Activated naive CD8-positive, alpha-beta T cell treated with anti-CD3 and anti-CD28 coated beads, Interleukin-2, amount 50 U/mL, for 24 hours (primary cell): ENCODE data around the gene UBE2E3.
A peak's percentile ranks its signal among the peaks of the same experiment; 100 is the strongest.
"Not testable (repeated sequence)": the region's sequence is repeated elsewhere in the genome, so short reads cannot be mapped to it uniquely, and the experiment has no call there.

Experiments
- ATAC-seq: fragments of 150-1000 bp; cut with Tn5 transposase; one replicate; pipeline ENCODE4 v1.10.0; 2021
- DNase-seq: peaks from one replicate; pipeline ENCODE4 v3.0.0; 2021
- H3K27ac Mint-ChIP-seq: one replicate; pipeline ENCODE4 v1.8.0; 2021; ENCODE audit warnings: mild to moderate bottlenecking, mixed read lengths
- H3K27me3 Mint-ChIP-seq: one replicate; pipeline ENCODE4 v1.8.0; 2021; ENCODE audit warnings: mixed read lengths
- H3K36me3 Mint-ChIP-seq: one replicate; pipeline ENCODE4 v1.8.0; 2021; ENCODE audit warnings: low read depth, mixed read lengths
- H3K4me1 Mint-ChIP-seq: one replicate; pipeline ENCODE4 v1.8.0; 2021; ENCODE audit warnings: mixed read lengths
- H3K4me3 Mint-ChIP-seq: one replicate; pipeline ENCODE4 v1.8.0; 2021; ENCODE audit warnings: mild to moderate bottlenecking, moderate library complexity, mixed read lengths
- H3K9me3 Mint-ChIP-seq: one replicate; pipeline ENCODE4 v1.8.0; 2021; ENCODE audit warnings: mixed read lengths

Gene UBE2E3

DNA sequence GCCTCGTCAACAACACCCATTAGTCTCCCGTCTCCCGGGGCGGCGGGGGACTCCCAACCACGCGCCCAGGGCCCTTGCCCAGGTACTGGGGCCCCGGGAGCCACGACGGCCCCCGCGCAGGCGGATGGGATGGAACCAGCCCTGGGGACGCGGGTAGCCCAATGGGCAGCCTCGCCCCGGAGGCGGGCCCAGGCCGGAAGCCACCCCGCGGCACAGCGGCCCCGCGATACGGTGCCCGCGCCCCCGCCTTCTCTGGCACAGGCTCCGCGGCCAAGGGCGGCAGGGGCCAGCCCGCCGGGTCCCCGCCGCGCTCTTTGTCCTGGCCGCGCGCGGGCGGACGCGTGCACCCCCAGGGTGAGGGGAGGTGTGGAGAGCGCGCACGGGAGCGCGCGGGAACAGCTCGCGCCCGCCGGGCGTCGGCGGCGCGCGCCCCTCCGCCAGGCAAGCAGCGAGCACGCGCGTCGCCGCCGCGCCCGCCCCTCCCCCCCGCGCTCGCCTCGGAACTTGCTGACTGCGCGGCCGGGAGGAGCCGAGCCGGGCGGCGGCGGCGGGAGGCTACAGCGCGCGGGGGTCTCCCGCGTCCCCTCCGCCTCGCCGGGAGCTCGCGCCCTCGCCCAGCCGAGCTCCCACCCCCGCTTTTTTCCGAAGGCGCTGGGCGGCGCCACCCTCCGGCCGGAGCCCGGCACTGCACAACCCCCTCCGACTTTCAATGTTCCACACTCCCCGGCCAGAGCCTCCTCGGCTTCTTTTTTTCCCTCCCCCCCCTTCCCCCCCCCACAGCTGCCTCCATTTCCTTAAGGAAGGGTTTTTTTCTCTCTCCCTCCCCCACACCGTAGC is at the start of gene UBE2E3:
Gene UBE2E3 (plus strand): TSS at position 500 of the 837 bp plus-strand sequence. CDS start 1,438 bp downstream, outside the sequence.
- DNase-seq (peak; percentile 80), ATAC-seq (peak; percentile 87)
- Mint-ChIP-seq H3K9me3 (no peaks in the 10 kb centered on the region), H3K27me3 (peaks cover 2% of the 10 kb centered on the region), H3K27ac (peak within 1 kb of the TSS; percentile 95), H3K36me3 (peaks cover 24% of the 10 kb centered on the region), H3K4me1 (peaks cover 39% of the 10 kb centered on the region), H3K4me3 (peak within 1 kb of the TSS; percentile 97)

GRCh38 chr2:180931841-180932240 is 48.6 kb upstream of the UBE2E3 start:
- no peak overlapping the region for H3K4me3 Mint-ChIP-seq
- H3K4me1 Mint-ChIP-seq, result no peaks in the 10 kb centered on the region
- peaks cover 3% of the 10 kb centered on the region for H3K27me3 Mint-ChIP-seq
- no peak for ATAC-seq
- no peaks in the 10 kb centered on the region for H3K36me3 Mint-ChIP-seq
- H3K27ac Mint-ChIP-seq, result no peak overlapping the region
- no peaks in the 10 kb centered on the region for H3K9me3 Mint-ChIP-seq
- DNase-seq, result no peak

DNA sequence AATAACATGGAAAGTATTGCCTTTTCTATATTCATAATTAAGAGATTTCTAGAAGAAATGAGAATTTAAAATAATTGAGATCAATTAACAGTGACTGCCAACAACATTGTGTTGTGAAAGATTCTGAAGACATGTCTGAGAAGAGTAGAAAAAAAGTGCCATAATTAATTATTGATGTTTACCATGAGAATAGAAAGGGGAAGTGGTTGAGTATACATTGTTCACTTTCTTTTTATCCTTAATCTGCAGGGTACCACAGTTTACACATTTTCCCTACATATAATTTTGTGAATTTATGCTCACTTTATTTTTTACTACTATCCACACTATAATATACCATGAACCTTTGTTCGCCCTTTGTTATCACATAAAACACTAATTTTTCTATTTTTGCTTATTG is 47.1 kb upstream of the UBE2E3 start:
- no peak overlapping the region for H3K27ac Mint-ChIP-seq
- peaks cover 9% of the 10 kb centered on the region for H3K9me3 Mint-ChIP-seq
- ATAC-seq, result no peak
- H3K27me3 Mint-ChIP-seq, result peaks cover 3% of the 10 kb centered on the region
- H3K36me3 Mint-ChIP-seq, result no peaks in the 10 kb centered on the region
- H3K4me1 Mint-ChIP-seq, result peaks cover 9% of the 10 kb centered on the region
- H3K4me3 Mint-ChIP-seq, result no peak overlapping the region
- no peak for DNase-seq

GRCh38 chr2:180934911-180935310 is 45.5 kb upstream of the UBE2E3 start:
- ATAC-seq (no peak), DNase-seq (no peak)
- H3K36me3 Mint-ChIP-seq, result no peaks in the 10 kb centered on the region
- no peak overlapping the region for H3K4me3 Mint-ChIP-seq
- peaks cover 9% of the 10 kb centered on the region for H3K9me3 Mint-ChIP-seq
- no peak overlapping the region for H3K27ac Mint-ChIP-seq
- H3K4me1 Mint-ChIP-seq, result peaks cover 13% of the 10 kb centered on the region
- H3K27me3 Mint-ChIP-seq, result peaks cover 3% of the 10 kb centered on the region

DNA sequence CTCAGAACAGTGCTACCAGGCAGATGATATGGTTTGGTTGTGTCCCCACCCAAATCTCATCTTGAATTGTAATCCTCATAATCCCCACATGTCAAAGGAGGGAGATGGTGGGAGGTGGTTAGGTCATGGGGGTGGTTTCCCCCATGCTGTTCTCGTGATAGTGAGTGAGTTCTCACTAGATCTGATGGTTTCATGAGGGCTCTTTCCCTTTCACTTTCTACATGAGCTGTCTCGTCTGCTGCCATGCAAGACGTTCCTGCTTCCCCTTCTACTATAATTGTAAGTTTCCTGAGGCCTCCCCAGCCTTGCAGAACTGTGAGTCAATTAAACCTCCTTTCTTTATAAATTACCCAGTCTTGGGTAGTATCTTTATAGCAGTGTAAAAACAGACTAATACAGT is 42.9 kb upstream of the UBE2E3 start:
- DNase-seq, H3K36me3 Mint-ChIP-seq, H3K27me3 Mint-ChIP-seq, H3K27ac Mint-ChIP-seq, H3K9me3 Mint-ChIP-seq, H3K4me3 Mint-ChIP-seq: not testable (repeated sequence)
- ATAC-seq, result peak; percentile 78
- H3K4me1 Mint-ChIP-seq, result peaks cover 13% of the 10 kb centered on the region

GRCh38 chr2:180938451-180938850 is 42.0 kb upstream of the UBE2E3 start:
- no peak overlapping the region for H3K4me3 Mint-ChIP-seq

DNA sequence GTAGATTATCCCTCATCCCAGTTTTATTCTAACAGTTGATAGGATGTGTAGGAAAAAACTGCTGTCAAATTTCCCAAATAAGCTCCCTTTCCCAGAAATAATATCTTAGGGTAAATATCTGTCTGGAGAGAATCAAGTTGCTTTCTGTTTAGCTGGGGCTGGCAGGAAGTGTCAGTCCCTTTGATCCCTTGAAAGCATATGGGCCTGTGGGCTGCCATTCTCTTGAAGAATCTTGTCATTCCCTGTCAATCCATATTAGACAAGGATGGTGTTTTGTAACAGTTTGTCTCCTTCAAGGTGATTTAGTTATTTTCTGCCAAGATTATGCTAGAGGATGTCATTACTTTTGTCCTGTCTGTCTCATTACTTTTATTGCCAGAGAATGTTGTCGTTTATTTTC is 37.1 kb upstream of the UBE2E3 start:
- ATAC-seq, result no peak
- H3K27ac Mint-ChIP-seq, result no peak overlapping the region
- no peak for DNase-seq
- no peak overlapping the region for H3K4me3 Mint-ChIP-seq
- H3K27me3 Mint-ChIP-seq, result peaks cover under 1% of the 10 kb centered on the region
- H3K4me1 Mint-ChIP-seq, result peaks cover 4% of the 10 kb centered on the region
- no peaks in the 10 kb centered on the region for H3K36me3 Mint-ChIP-seq
- H3K9me3 Mint-ChIP-seq, result no peaks in the 10 kb centered on the region

More at GRCh38 chr2:180938451-180938850, 42.0 kb upstream of the UBE2E3 start:
- H3K27ac Mint-ChIP-seq, result no peak overlapping the region
- H3K36me3 Mint-ChIP-seq, result no peaks in the 10 kb centered on the region
- ATAC-seq, result peak; percentile 36
- peaks cover 13% of the 10 kb centered on the region for H3K4me1 Mint-ChIP-seq
- DNase-seq, result no peak
- H3K9me3 Mint-ChIP-seq, result peaks cover 9% of the 10 kb centered on the region
- H3K27me3 Mint-ChIP-seq, result peaks cover 3% of the 10 kb centered on the region

DNA sequence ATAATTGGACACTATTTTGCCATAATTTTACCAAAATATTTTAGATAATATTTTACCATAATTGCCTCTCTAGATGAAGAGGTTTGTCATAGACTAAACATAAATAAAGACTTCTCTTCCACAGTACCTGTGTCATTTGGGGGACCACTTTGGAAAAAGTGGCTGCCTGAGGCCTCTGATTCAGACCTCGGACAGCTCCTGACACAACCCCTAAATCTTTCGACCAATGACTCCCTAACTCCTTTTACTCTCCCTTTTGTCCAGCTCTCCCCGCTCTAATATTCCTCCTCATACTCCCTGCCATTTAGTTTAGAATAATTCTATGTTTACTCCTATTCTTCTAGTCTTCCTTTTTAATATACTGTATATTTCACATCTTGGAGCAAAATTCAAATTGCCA is 36.0 kb upstream of the UBE2E3 start:
- DNase-seq, result no peak
- ATAC-seq, result no peak
- Mint-ChIP-seq H3K4me3 (no peak overlapping the region), H3K4me1 (no peaks in the 10 kb centered on the region), H3K36me3 (no peaks in the 10 kb centered on the region), H3K27me3 (peaks cover 2% of the 10 kb centered on the region), H3K27ac (no peak overlapping the region), H3K9me3 (no peaks in the 10 kb centered on the region)

GRCh38 chr2:180947208-180947689 is 33.2 kb upstream of the UBE2E3 start:
- H3K27ac Mint-ChIP-seq, result no peak overlapping the region
- no peaks in the 10 kb centered on the region for H3K9me3 Mint-ChIP-seq
- no peak for ATAC-seq
- no peaks in the 10 kb centered on the region for H3K4me1 Mint-ChIP-seq
- no peak overlapping the region for H3K4me3 Mint-ChIP-seq
- H3K36me3 Mint-ChIP-seq, result no peaks in the 10 kb centered on the region
- no peak for DNase-seq
- H3K27me3 Mint-ChIP-seq, result peaks cover 7% of the 10 kb centered on the region

- Mint-ChIP-seq H3K27ac (no peak overlapping the region), H3K4me3 (no peak overlapping the region), H3K4me1 (no peaks in the 10 kb centered on the region), H3K27me3 (peaks cover 14% of the 10 kb centered on the region), H3K9me3 (no peaks in the 10 kb centered on the region), H3K36me3 (no peaks in the 10 kb centered on the region)
- ATAC-seq, result no peak
- no peak for DNase-seq
These were observed 30.5 kb upstream of the UBE2E3 start for GRCh38 chr2:180949896-180950295.

DNA sequence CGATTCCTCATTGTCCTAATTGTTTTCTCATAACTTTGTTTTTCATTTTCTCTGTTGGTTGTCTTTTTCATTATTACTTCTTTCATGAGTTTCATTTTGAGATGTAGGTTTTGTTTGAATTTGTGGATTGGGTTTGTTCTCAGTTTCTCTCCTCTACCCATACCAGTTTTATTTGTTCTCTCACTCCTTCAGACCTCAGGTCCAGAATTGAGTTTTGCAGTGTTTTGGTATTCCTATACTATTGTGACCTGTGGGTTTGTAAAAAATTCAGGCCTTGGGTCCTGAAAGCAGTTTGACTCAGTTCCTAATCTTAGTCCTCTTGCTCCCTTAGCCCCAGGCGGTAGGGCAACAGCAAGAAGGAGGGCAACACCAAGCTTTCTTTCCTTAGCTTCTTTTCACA is 28.3 kb upstream of the UBE2E3 start:
- no peak for DNase-seq
- Mint-ChIP-seq H3K4me1 (no peaks in the 10 kb centered on the region), H3K9me3 (no peaks in the 10 kb centered on the region), H3K36me3 (no peaks in the 10 kb centered on the region), H3K27ac (no peak overlapping the region), H3K4me3 (no peak overlapping the region), H3K27me3 (peaks cover 14% of the 10 kb centered on the region)
- no peak for ATAC-seq

- no peaks in the 10 kb centered on the region for H3K4me1 Mint-ChIP-seq
- no peak overlapping the region for H3K27ac Mint-ChIP-seq
- H3K36me3 Mint-ChIP-seq, result no peaks in the 10 kb centered on the region
- no peak for DNase-seq
- H3K4me3 Mint-ChIP-seq, result no peak overlapping the region
- no peak for ATAC-seq
- no peaks in the 10 kb centered on the region for H3K9me3 Mint-ChIP-seq
- peaks cover 16% of the 10 kb centered on the region for H3K27me3 Mint-ChIP-seq
These were observed 27.6 kb upstream of the UBE2E3 start for GRCh38 chr2:180952731-180953336.

DNA sequence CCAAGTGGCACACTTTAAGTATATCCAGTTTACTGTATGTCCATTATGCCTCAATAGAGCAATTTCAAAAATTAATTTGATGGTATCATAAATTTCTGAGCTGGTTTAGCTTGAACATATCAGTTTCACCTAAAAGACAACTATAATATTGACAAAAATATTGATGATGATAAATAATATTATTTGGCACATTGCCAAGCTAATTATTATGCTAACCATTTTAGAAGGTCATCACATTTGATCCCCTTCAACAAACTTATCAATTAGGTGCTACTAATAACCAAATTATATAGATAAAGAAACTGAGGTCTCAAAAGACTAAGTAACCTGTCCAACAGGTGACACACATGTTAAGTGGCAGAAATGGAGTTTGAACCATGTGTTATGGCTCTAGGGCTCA is 26.9 kb upstream of the UBE2E3 start:
- H3K36me3 Mint-ChIP-seq, result no peaks in the 10 kb centered on the region
- H3K27me3 Mint-ChIP-seq, result peaks cover 15% of the 10 kb centered on the region
- no peak overlapping the region for H3K4me3 Mint-ChIP-seq
- H3K27ac Mint-ChIP-seq, result no peak overlapping the region
- no peaks in the 10 kb centered on the region for H3K9me3 Mint-ChIP-seq
- no peaks in the 10 kb centered on the region for H3K4me1 Mint-ChIP-seq
- ATAC-seq, result no peak
- DNase-seq, result no peak

GRCh38 chr2:180955101-180955500 is 25.3 kb upstream of the UBE2E3 start:
- no peak for ATAC-seq
- Mint-ChIP-seq H3K36me3 (no peaks in the 10 kb centered on the region), H3K27ac (no peak overlapping the region), H3K9me3 (no peaks in the 10 kb centered on the region), H3K4me3 (no peak overlapping the region), H3K4me1 (no peaks in the 10 kb centered on the region), H3K27me3 (peaks cover 19% of the 10 kb centered on the region)
- DNase-seq, result no peak

DNA sequence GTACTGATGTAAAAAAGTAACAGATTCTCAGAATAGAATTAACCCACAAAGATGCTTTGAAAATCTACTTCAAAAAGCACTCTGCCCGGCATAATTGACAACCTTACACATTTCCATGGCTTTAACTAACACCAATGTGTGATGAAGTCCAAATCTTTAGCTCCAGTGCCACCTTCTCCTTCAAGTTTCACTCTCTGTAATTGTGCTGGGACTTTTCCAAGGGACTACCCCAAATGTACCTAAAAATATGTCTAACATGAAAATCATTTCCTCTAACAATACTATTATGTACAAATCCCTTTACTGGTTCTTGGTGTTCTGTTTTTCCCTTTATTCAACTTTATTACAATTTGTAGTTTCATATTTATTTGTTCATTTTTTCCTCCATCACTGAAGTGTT is 20.6 kb upstream of the UBE2E3 start:
- DNase-seq (no peak), ATAC-seq (no peak)
- Mint-ChIP-seq H3K9me3 (no peaks in the 10 kb centered on the region), H3K36me3 (no peaks in the 10 kb centered on the region), H3K4me3 (no peak overlapping the region), H3K4me1 (no peaks in the 10 kb centered on the region), H3K27me3 (peaks cover 17% of the 10 kb centered on the region), H3K27ac (no peak overlapping the region)
